Panc1 (cell line): Measurements from ENCODE around the gene BRF1.

ENCODE experiments used
- POLR2AphosphoS5 ChIP-seq: IDR thresholded peaks from 2 replicates; pipeline ENCODE4 v1.6.1; 2012; ENCODE audit warnings: mild to moderate bottlenecking, low read depth, low read length, moderate library complexity
- SIN3A ChIP-seq: IDR thresholded peaks from 2 replicates; pipeline ENCODE4 v1.6.1; 2012; ENCODE audit warnings: low read depth, mild to moderate bottlenecking, low read length, moderate library complexity, borderline replicate concordance; ENCODE audit not compliant: insufficient read depth
- TF ChIP-seq, protein P1 (sequence below): fragments of 450-650 bp; IDR thresholded peaks from 2 replicates; pipeline ENCODE4 v1.5.1; 2017; ENCODE audit warnings: mild to moderate bottlenecking

DNA sequence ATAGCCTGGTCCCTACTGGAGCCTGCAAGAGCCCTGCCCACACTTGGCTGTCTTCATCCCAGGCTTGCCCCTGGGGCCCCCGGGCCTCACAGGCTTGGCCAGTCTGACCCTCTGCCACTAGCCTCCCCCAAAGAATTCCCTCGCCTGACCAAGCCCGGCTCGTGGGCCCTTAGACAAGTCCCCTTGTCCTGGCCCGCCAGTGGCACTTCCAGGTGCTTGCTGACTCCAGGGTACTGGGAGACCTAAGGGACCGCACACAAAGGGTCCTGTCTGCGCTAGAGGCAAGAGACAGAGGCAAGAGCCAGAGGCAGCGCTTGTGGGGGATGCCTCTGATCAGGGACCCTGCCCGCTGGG, 47.5 kb downstream of the BRF1 start:
- TF ChIP-seq SIN3A, result no peak
- TF ChIP-seq, protein P1, sequence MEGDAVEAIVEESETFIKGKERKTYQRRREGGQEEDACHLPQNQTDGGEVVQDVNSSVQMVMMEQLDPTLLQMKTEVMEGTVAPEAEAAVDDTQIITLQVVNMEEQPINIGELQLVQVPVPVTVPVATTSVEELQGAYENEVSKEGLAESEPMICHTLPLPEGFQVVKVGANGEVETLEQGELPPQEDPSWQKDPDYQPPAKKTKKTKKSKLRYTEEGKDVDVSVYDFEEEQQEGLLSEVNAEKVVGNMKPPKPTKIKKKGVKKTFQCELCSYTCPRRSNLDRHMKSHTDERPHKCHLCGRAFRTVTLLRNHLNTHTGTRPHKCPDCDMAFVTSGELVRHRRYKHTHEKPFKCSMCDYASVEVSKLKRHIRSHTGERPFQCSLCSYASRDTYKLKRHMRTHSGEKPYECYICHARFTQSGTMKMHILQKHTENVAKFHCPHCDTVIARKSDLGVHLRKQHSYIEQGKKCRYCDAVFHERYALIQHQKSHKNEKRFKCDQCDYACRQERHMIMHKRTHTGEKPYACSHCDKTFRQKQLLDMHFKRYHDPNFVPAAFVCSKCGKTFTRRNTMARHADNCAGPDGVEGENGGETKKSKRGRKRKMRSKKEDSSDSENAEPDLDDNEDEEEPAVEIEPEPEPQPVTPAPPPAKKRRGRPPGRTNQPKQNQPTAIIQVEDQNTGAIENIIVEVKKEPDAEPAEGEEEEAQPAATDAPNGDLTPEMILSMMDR, result no peak
- no peak for TF ChIP-seq POLR2AphosphoS5
